ENCODE data around the gene UGCG. TPM values are rescaled to one million over a fixed set of nuclear protein-coding genes. Genes with fewer than 3 reads are reported as not detected.

Gene UGCG
- total and polyA plus RNA-seq, 4 experiments from 2014 or later, result 13.0 to 29.7 (median 20.5) TPM

DNA sequence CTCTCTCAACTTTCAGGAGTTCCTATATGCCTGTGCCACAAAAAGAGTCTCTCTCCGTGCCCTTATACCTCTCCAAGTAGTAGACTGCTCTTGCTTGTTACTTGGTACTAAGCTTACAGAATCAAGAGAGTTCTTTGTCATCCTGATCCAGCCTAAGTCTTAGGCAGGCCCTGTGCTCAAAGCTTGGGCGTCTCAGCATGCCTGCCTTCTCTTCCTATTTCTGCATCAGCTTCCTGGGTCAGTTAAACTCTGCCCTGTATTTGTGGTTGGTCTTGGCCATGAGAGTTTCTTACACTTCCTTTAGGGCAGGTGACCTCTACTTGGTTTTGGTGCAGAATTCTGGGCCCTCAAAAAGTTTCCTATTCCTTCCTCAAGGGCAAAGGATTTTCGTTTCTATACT is 33.0 kb upstream of the UGCG start:
- intact Hi-C loops (cut with micrococcal nuclease), result no loop called here
- no peak overlapping the region for H3K4me3 ChIP-seq (ENCODE audit: low read length in 2 of 2)
- H3K9me3 Mint-ChIP-seq, result peaks cover 0 to 2% (median 0%) of the 10 kb centered on the region in 8 donors
- H3K27ac ChIP-seq (ENCODE audit: low read depth, low read length), result no peak overlapping the region
- H3K4me1 ChIP-seq (ENCODE audit: insufficient read depth, low read length), result no peaks in the 10 kb centered on the region
- no peaks in the 10 kb centered on the region for H3K27me3 ChIP-seq (ENCODE audit: insufficient read depth, low read length)
- H3K27me3 Mint-ChIP-seq, result no peaks in the 10 kb centered on the region
- no peak overlapping the region for H3K4me3 Mint-ChIP-seq
- ChIA-PET POLR2A (ENCODE audit: partially characterized antibody) (no interaction called here), CTCF (ENCODE audit: partially characterized antibody) (no interaction called here)
- H3K9me3 ChIP-seq (ENCODE audit: control insufficient read depth in 1 of 2, low read length in 2 of 2), result no peaks in the 10 kb centered on the region
- DNase-seq, result no peak
- peaks cover 5 to 13% (median 7%) of the 10 kb centered on the region in 4 donors for H3K4me1 Mint-ChIP-seq
- H3K36me3 ChIP-seq (ENCODE audit: insufficient read depth, low read length), result no peaks in the 10 kb centered on the region
- no peaks in the 10 kb centered on the region for H3K36me3 Mint-ChIP-seq
- H3K27ac Mint-ChIP-seq, result peak overlapping the region in 1 of 7 donors; percentile 66

DNA sequence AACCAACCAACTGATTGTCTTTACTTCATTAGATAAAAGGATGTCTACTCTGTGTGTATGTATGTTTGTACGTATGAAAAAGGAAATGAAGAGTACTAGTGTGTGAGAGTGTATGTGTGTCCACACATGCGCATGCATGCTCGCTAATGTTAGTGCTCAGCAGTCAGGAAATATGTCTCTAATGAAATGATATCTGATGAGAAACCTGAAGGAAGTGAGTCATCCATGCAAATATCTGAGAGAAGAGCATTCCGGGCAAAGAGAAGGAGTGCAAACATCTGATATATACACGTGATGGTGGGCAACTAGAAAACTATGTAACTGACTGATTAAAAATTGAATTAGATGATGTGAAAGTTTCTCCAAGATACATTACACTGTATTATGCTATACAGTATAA is 29.6 kb upstream of the UGCG start:
- DNase-seq, result peak; percentile 19 to 58 (median 44)
- peak overlapping the region in 5 of 7 donors; percentile 1 to 65 (median 7) for H3K27ac Mint-ChIP-seq
- no peaks in the 10 kb centered on the region for H3K36me3 Mint-ChIP-seq
- Histone ChIP-seq H3K27me3 (ENCODE audit: insufficient read depth, low read length) (no peaks in the 10 kb centered on the region), H3K4me1 (ENCODE audit: insufficient read depth, low read length) (no peaks in the 10 kb centered on the region), H3K27ac (ENCODE audit: low read depth, low read length) (no peak overlapping the region), H3K36me3 (ENCODE audit: insufficient read depth, low read length) (no peaks in the 10 kb centered on the region), H3K9me3 (ENCODE audit: control insufficient read depth in 1 of 2, low read length in 2 of 2) (no peaks in the 10 kb centered on the region), H3K4me3 (ENCODE audit: low read length in 2 of 2) (no peak overlapping the region)
- H3K4me3 Mint-ChIP-seq, result peak overlapping the region in 6 of 8 donors; percentile 7 to 62 (median 20)
- POLR2A ChIA-PET (ENCODE audit: partially characterized antibody), result interaction anchor here (1.0 kb wide), 1 partner anchor 25 kb away, joined by 3 read pairs; no protein-coding TSS in a partner anchor
- CTCF ChIA-PET (ENCODE audit: partially characterized antibody), result no interaction called here
- intact Hi-C loops (cut with micrococcal nuclease), result loop anchor here (2.0 kb wide), 1 partner anchor 30 kb away; the partner anchor contains the start of gene UGCG
- peaks cover 5 to 24% (median 10%) of the 10 kb centered on the region in 4 donors for H3K4me1 Mint-ChIP-seq
- no peaks in the 10 kb centered on the region for H3K9me3 Mint-ChIP-seq
- no peaks in the 10 kb centered on the region for H3K27me3 Mint-ChIP-seq

DNA sequence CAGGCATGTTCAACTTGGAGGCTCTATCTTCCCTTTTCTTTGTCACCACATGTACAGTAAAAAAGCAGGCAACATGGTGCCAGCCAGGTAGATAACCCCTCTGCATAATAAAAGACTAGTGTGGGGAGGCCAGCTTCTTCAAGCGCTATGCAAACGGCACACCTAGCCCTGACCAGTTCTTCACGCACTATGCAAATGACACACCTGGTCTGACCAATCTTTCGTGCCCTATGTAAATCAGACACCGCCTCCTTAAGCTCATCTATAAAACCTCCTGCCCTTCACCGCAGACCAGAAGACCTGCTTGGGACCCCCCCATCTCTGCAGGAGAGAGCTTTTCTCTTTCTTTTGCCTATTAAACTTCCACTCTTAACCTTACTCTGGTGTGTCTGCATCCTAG is 28.1 kb upstream of the UGCG start:
- no peaks in the 10 kb centered on the region for H3K9me3 Mint-ChIP-seq
- H3K27me3 ChIP-seq (ENCODE audit: insufficient read depth, low read length), result no peaks in the 10 kb centered on the region
- no peak overlapping the region for H3K27ac ChIP-seq (ENCODE audit: low read depth, low read length)
- ChIA-PET POLR2A (ENCODE audit: partially characterized antibody) (no interaction called here), CTCF (ENCODE audit: partially characterized antibody) (interaction anchor here (0.6 kb wide), 1 partner anchor 66 kb away, joined by 3 read pairs; no protein-coding TSS in a partner anchor)
- intact Hi-C loops (cut with micrococcal nuclease), result no loop called here
- no peaks in the 10 kb centered on the region for H3K36me3 ChIP-seq (ENCODE audit: insufficient read depth, low read length)
- no peak overlapping the region for H3K4me3 ChIP-seq (ENCODE audit: low read length in 2 of 2)
- no peak for DNase-seq
- H3K9me3 ChIP-seq (ENCODE audit: control insufficient read depth in 1 of 2, low read length in 2 of 2), result no peaks in the 10 kb centered on the region
- H3K4me1 Mint-ChIP-seq, result peaks cover 5 to 24% (median 10%) of the 10 kb centered on the region in 4 donors
- no peaks in the 10 kb centered on the region for H3K27me3 Mint-ChIP-seq
- no peak overlapping the region for H3K4me3 Mint-ChIP-seq
- H3K4me1 ChIP-seq (ENCODE audit: insufficient read depth, low read length), result no peaks in the 10 kb centered on the region
- peak overlapping the region in 1 of 7 donors; percentile 3 for H3K27ac Mint-ChIP-seq
- H3K36me3 Mint-ChIP-seq, result no peaks in the 10 kb centered on the region

DNA sequence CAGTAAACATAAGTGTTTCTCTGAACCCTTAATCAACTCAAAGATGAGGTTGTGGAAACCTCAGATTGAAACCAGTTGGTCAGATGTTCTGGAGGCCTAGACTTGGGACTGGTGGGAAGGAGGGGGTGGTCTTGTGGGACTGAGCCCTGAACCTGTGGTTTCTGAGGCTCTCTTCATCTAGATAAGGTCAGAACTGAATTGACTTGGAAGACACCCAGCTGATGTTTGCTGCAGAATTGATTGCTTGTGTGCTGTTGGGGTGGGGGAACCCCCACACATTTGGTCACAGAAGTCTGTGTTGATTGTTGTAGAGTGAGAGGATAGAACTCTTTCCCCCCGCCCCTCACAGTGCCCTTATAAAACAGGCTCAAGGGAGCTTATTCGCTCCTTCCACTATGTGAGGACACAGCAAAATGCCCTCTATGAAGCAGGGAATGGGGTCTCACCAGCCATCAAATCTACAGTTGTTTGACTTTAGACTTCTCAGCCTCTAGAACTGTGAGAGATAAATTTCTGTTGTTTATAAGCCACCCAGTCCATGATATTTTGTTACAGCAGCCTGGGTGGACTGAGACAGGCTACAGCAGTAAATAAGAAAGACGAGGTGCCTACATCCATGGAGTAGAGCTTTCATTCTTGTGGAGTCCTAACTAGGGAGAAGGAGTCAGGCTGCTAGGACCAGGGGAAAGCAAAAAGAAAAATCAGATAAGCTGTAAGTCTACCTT is 25.7 kb upstream of the UGCG start:
- Mint-ChIP-seq H3K27ac (peak overlapping the region in 2 of 7 donors; percentile 7 to 9), H3K4me1 (peaks cover 5 to 19% (median 10%) of the 10 kb centered on the region in 4 donors), H3K9me3 (no peaks in the 10 kb centered on the region), H3K36me3 (no peaks in the 10 kb centered on the region), H3K4me3 (no peak overlapping the region), H3K27me3 (no peaks in the 10 kb centered on the region)
- Histone ChIP-seq H3K4me3 (ENCODE audit: low read length in 2 of 2) (no peak overlapping the region), H3K4me1 (ENCODE audit: insufficient read depth, low read length) (no peaks in the 10 kb centered on the region), H3K9me3 (ENCODE audit: control insufficient read depth in 1 of 2, low read length in 2 of 2) (no peaks in the 10 kb centered on the region), H3K27me3 (ENCODE audit: insufficient read depth, low read length) (no peaks in the 10 kb centered on the region), H3K27ac (ENCODE audit: low read depth, low read length) (no peak overlapping the region), H3K36me3 (ENCODE audit: insufficient read depth, low read length) (no peaks in the 10 kb centered on the region)
- no peak for DNase-seq
- ChIA-PET CTCF (ENCODE audit: partially characterized antibody) (no interaction called here), POLR2A (ENCODE audit: partially characterized antibody) (no interaction called here)
- intact Hi-C loops (cut with micrococcal nuclease), result no loop called here

DNA sequence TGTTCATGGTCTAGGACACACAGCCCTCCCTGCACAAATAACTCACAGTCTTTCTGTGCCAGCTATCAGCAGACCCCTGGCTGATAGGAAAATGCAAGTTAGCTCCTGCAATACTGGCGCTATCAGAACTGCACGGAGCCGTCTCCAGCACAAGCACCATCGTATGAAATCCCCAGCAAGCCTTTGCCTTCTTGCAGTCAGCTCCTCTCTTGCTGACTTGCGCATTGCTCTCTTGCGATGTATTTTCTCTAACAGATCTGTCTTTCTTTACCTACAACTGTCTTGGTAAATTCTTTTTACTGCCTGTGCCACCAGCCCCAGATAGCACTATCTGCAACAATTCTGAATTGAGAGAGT is 25.1 kb upstream of the UGCG start:
- Mint-ChIP-seq H3K36me3 (no peaks in the 10 kb centered on the region), H3K27ac (no peak overlapping the region), H3K4me1 (peaks cover 5 to 16% (median 10%) of the 10 kb centered on the region in 4 donors), H3K4me3 (no peak overlapping the region), H3K9me3 (no peaks in the 10 kb centered on the region), H3K27me3 (no peaks in the 10 kb centered on the region)
- ChIA-PET CTCF (ENCODE audit: partially characterized antibody) (no interaction called here), POLR2A (ENCODE audit: partially characterized antibody) (no interaction called here)
- Histone ChIP-seq H3K4me1 (ENCODE audit: insufficient read depth, low read length) (no peaks in the 10 kb centered on the region), H3K9me3 (ENCODE audit: control insufficient read depth in 1 of 2, low read length in 2 of 2) (no peaks in the 10 kb centered on the region), H3K36me3 (ENCODE audit: insufficient read depth, low read length) (no peaks in the 10 kb centered on the region), H3K27ac (ENCODE audit: low read depth, low read length) (no peak overlapping the region), H3K4me3 (ENCODE audit: low read length in 2 of 2) (no peak overlapping the region), H3K27me3 (ENCODE audit: insufficient read depth, low read length) (no peaks in the 10 kb centered on the region)
- DNase-seq, result no peak
- intact Hi-C loops (cut with micrococcal nuclease), result no loop called here

DNA sequence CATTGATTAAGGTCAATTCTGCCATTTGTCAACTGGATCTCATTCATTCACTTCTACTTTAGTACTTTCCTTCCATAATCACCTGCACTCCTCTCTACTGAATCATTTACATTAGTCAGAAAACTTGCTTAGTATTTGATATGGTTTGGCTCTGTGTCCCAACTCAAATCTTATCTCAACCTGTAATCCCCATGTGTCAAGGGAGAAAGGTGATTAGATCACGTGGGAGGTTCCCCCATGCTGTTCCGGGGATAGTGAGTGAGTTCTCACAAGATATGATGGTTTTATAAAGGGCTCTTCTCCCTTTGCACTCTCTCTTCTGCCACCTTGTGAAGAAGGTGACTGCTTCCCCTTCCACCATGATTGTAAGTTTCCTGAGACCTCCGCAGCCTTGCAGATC is 23.7 kb upstream of the UGCG start:
- CTCF ChIA-PET (ENCODE audit: partially characterized antibody), result no interaction called here

DNA sequence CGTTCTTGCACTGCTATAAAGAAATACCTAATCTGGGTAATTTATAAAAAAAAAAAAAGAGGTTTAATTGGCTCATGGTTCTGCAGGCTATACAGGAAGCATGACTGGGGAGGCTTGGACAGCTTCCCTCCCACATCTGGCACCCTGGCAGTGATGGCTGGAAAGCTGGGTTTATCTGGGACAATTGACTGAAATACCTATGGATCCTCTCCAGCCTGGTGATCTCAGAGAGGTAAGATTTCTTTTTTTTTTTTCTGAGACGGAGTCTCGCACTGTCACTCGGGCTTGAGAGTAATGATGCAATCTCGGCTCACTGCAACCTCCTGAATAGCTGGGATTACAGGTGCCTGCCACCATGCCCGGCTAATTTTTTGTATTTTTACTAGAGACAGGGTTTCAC is 22.7 kb upstream of the UGCG start:
- Mint-ChIP-seq H3K9me3 (no peaks in the 10 kb centered on the region), H3K36me3 (no peaks in the 10 kb centered on the region), H3K4me1 (peaks cover 0 to 11% (median 4%) of the 10 kb centered on the region in 4 donors), H3K4me3 (no peak overlapping the region), H3K27me3 (no peaks in the 10 kb centered on the region), H3K27ac (peak overlapping the region in 1 of 7 donors; percentile 37)
- POLR2A ChIA-PET (ENCODE audit: partially characterized antibody), result interaction anchor here (0.7 kb wide), 1 partner anchor 65 kb away, joined by 4 read pairs; no protein-coding TSS in a partner anchor
- intact Hi-C loops (cut with micrococcal nuclease), result no loop called here
- no peaks in the 10 kb centered on the region for H3K9me3 ChIP-seq (ENCODE audit: control insufficient read depth in 1 of 2, low read length in 2 of 2)
- no peak overlapping the region for H3K4me3 ChIP-seq (ENCODE audit: low read length in 2 of 2)
- no peaks in the 10 kb centered on the region for H3K36me3 ChIP-seq (ENCODE audit: insufficient read depth, low read length)
- no peak overlapping the region for H3K27ac ChIP-seq (ENCODE audit: low read depth, low read length)
- DNase-seq, result no peak
- H3K4me1 ChIP-seq (ENCODE audit: insufficient read depth, low read length), result no peaks in the 10 kb centered on the region
- H3K27me3 ChIP-seq (ENCODE audit: insufficient read depth, low read length), result no peaks in the 10 kb centered on the region
- CTCF ChIA-PET (ENCODE audit: partially characterized antibody), result no interaction called here

More for the DNA sequence above, 23.7 kb upstream of the UGCG start:
- Histone ChIP-seq H3K27me3 (ENCODE audit: insufficient read depth, low read length) (no peaks in the 10 kb centered on the region), H3K27ac (ENCODE audit: low read depth, low read length) (no peak overlapping the region), H3K4me3 (ENCODE audit: low read length in 2 of 2) (no peak overlapping the region), H3K4me1 (ENCODE audit: insufficient read depth, low read length) (no peaks in the 10 kb centered on the region), H3K36me3 (ENCODE audit: insufficient read depth, low read length) (no peaks in the 10 kb centered on the region), H3K9me3 (ENCODE audit: control insufficient read depth in 1 of 2, low read length in 2 of 2) (no peaks in the 10 kb centered on the region)
- Mint-ChIP-seq H3K27me3 (no peaks in the 10 kb centered on the region), H3K27ac (no peak overlapping the region), H3K4me1 (peaks cover 0 to 11% (median 4%) of the 10 kb centered on the region in 4 donors), H3K9me3 (no peaks in the 10 kb centered on the region), H3K36me3 (no peaks in the 10 kb centered on the region), H3K4me3 (no peak overlapping the region)
- intact Hi-C loops (cut with micrococcal nuclease), result no loop called here
- POLR2A ChIA-PET (ENCODE audit: partially characterized antibody), result no interaction called here
- no peak for DNase-seq
